WTC11 (cell line): ENCODE results near the gene CDKL5. TPM values are rescaled to one million over a fixed set of nuclear protein-coding genes. Genes with fewer than 3 reads are reported as not detected.

Source experiments
- ATAC-seq: fragments of 200-7000 bp; cut with Tn5 transposase; 2 replicates; pipeline ENCODE4 v1.10.0; 2021; ENCODE audit warnings: mild to moderate bottlenecking, moderate library complexity
- CTCF ChIA-PET: fragments of 300-600 bp; sonication (Branson Sonifier 250); formaldehyde crosslinking; loops from one replicate; lab custom pipeline; 2021; ENCODE audit warnings: antibody characterized with exemption; lab: Charles Lee
- POLR2A ChIA-PET: fragments of 350-600 bp; sonication (Branson Sonifier 250); formaldehyde crosslinking; loops from one replicate; lab custom pipeline; 2021; ENCODE audit warnings: antibody characterized with exemption; lab: Charles Lee
- DNase-seq: peaks from one replicate; pipeline ENCODE4 v3.0.0; 2021; ENCODE audit warnings: low spot score
- H3K27ac Mint-ChIP-seq: 2 replicates; pipeline ENCODE4 v1.8.0; 2021; ENCODE audit warnings: mixed read lengths
- H3K27me3 Mint-ChIP-seq: 2 replicates; pipeline ENCODE4 v1.8.0; 2021; ENCODE audit warnings: low read depth, mild to moderate bottlenecking, moderate library complexity, mixed read lengths
- H3K36me3 Mint-ChIP-seq: 2 replicates; pipeline ENCODE4 v1.8.0; 2021; ENCODE audit warnings: mixed read lengths
- H3K4me1 Mint-ChIP-seq: 2 replicates; pipeline ENCODE4 v1.8.0; 2022; ENCODE audit warnings: mixed read lengths
- H3K4me3 Mint-ChIP-seq: 2 replicates; pipeline ENCODE4 v1.8.0; 2021; ENCODE audit warnings: mild to moderate bottlenecking, moderate library complexity, mixed read lengths
- H3K9me3 Mint-ChIP-seq: 2 replicates; pipeline ENCODE4 v1.8.0; 2021; ENCODE audit warnings: mixed read lengths
- ATF1 ChIP-seq: sonication (generic); formaldehyde crosslinking; IDR thresholded peaks from 2 replicates; pipeline ENCODE4 v1.8.1; 2023; ENCODE audit warnings: mild to moderate bottlenecking, moderate library complexity, missing genetic modification reagents
- CTCF ChIP-seq: fragments of 200-600 bp; IDR thresholded peaks from 2 replicates; pipeline ENCODE4 v1.8.0; 2022; ENCODE audit warnings: antibody characterized with exemption
- ELF4 ChIP-seq: sonication (generic); formaldehyde crosslinking; IDR thresholded peaks from 2 replicates; pipeline ENCODE4 v1.8.1; 2022; ENCODE audit warnings: low read depth, mild to moderate bottlenecking, moderate library complexity, missing genetic modification reagents
- ERG ChIP-seq: fragments of 250-450 bp; sonication (Bioruptor Pico); IDR thresholded peaks from 2 replicates; pipeline ENCODE4 v1.8.0; 2021; ENCODE audit warnings: mild to moderate bottlenecking
- ESRRA ChIP-seq: sonication (generic); formaldehyde crosslinking; IDR thresholded peaks from 2 replicates; pipeline ENCODE4 v1.8.1; 2022; ENCODE audit warnings: mild to moderate bottlenecking, missing genetic modification reagents, borderline replicate concordance
- FOXP1 ChIP-seq: sonication (generic); formaldehyde crosslinking; IDR thresholded peaks from 2 replicates; pipeline ENCODE4 v1.8.0; 2022; ENCODE audit warnings: missing genetic modification reagents, mild to moderate bottlenecking, moderate library complexity, borderline replicate concordance
- HMGA2 ChIP-seq: fragments of 250-450 bp; sonication (Bioruptor Pico); IDR thresholded peaks from 2 replicates; pipeline ENCODE4 v1.4.0; 2021; ENCODE audit warnings: mild to moderate bottlenecking, moderate library complexity
- HMGXB4 ChIP-seq: sonication (generic); formaldehyde crosslinking; IDR thresholded peaks from 2 replicates; pipeline ENCODE4 v1.8.1; 2023; ENCODE audit warnings: mild to moderate bottlenecking, moderate library complexity, missing genetic modification reagents
- NFE2L1 ChIP-seq: sonication (generic); formaldehyde crosslinking; IDR thresholded peaks from 2 replicates; pipeline ENCODE4 v1.8.1; 2023; ENCODE audit warnings: missing genetic modification reagents
- PRDM15 ChIP-seq: sonication (generic); formaldehyde crosslinking; IDR thresholded peaks from 2 replicates; pipeline ENCODE4 v1.8.0; 2022; ENCODE audit warnings: missing genetic modification reagents
- SMAD4 ChIP-seq: sonication (generic); formaldehyde crosslinking; IDR thresholded peaks from 2 replicates; pipeline ENCODE4 v1.8.0; 2022; ENCODE audit warnings: mild to moderate bottlenecking, missing genetic modification reagents
- STAT6 ChIP-seq: sonication (generic); formaldehyde crosslinking; conservative IDR thresholded peaks from 2 replicates; pipeline ENCODE4 v1.8.1; 2023; ENCODE audit warnings: mild to moderate bottlenecking, low read depth, missing genetic modification reagents, moderate library complexity
- TEAD1 ChIP-seq: sonication (generic); formaldehyde crosslinking; IDR thresholded peaks from 2 replicates; pipeline ENCODE4 v1.8.0; 2022; ENCODE audit warnings: mild to moderate bottlenecking, missing genetic modification reagents
- TEAD4 ChIP-seq: sonication (generic); formaldehyde crosslinking; IDR thresholded peaks from 2 replicates; pipeline ENCODE4 v1.8.0; 2022; ENCODE audit warnings: mild to moderate bottlenecking, missing genetic modification reagents
- ZNF138 ChIP-seq: sonication (generic); formaldehyde crosslinking; conservative IDR thresholded peaks from 2 replicates; pipeline ENCODE4 v1.8.1; 2022; ENCODE audit warnings: mild to moderate bottlenecking, moderate library complexity, missing genetic modification reagents
- ZNF263 ChIP-seq: sonication (generic); formaldehyde crosslinking; IDR thresholded peaks from 2 replicates; pipeline ENCODE4 v1.8.1; 2022; ENCODE audit warnings: low read depth, mild to moderate bottlenecking, moderate library complexity, missing genetic modification reagents
- ZNF281 ChIP-seq: sonication (generic); formaldehyde crosslinking; IDR thresholded peaks from 2 replicates; pipeline ENCODE4 v1.8.0; 2023; ENCODE audit warnings: mild to moderate bottlenecking, missing genetic modification reagents
- ZNF512 ChIP-seq: sonication (generic); formaldehyde crosslinking; IDR thresholded peaks from 2 replicates; pipeline ENCODE4 v1.8.1; 2022; ENCODE audit warnings: missing genetic modification reagents, borderline replicate concordance
- ZSCAN18 ChIP-seq: fragments of 250-450 bp; sonication (Bioruptor Pico); IDR thresholded peaks from 2 replicates; pipeline ENCODE4 v2.1.2; 2022; ENCODE audit warnings: mild to moderate bottlenecking, moderate library complexity
- total RNA-seq: library from RNA; stranded (reverse); gene quantifications from 3 replicates; pipeline ENCODE4 v1.2.3, GENCODE V29; 2021

Gene CDKL5
- total RNA-seq, 1 experiment from 2014 or later = 13.6 TPM

GRCh38 chrX:18565727-18566126 lies 140.3 kb downstream of the CDKL5 start (continued):
- TF ChIP-seq ZNF281 = no peak
- TF ChIP-seq HMGA2 = no peak
- no peak for TF ChIP-seq NFE2L1
- TF ChIP-seq ESRRA (CRISPR knock-in tag) = no peak

GRCh38 chrX:18566748-18567147 lies 141.3 kb downstream of the CDKL5 start:
- H3K9me3 Mint-ChIP-seq = no peaks in the 10 kb centered on the region
- DNase-seq (no peak), ATAC-seq (no peak)
- no peaks in the 10 kb centered on the region for H3K27me3 Mint-ChIP-seq
- peaks cover 32% of the 10 kb centered on the region for H3K4me1 Mint-ChIP-seq
- ChIA-PET CTCF (no interaction called here), POLR2A (no interaction called here)
- H3K27ac Mint-ChIP-seq = no peak overlapping the region
- no peak overlapping the region for H3K4me3 Mint-ChIP-seq
- H3K36me3 Mint-ChIP-seq = peaks cover 5% of the 10 kb centered on the region; the same call in 1 of the 2 replicates
- TF ChIP-seq STAT6 (CRISPR knock-in tag) (no peak), TEAD1 (no peak), ELF4 (CRISPR knock-in tag) (no peak), CTCF (no peak), HMGXB4 (CRISPR knock-in tag) (no peak), ATF1 (no peak), ZNF138 (no peak), ERG (CRISPR knock-in tag) (no peak), ZSCAN18 (CRISPR knock-in tag) (no peak), SMAD4 (CRISPR knock-in tag) (no peak), PRDM15 (CRISPR knock-in tag) (no peak), ZNF512 (CRISPR knock-in tag) (no peak), ZNF263 (CRISPR knock-in tag) (no peak), TEAD4 (CRISPR knock-in tag) (no peak), FOXP1 (CRISPR knock-in tag) (no peak)
